ENCODE data around the gene PCSK9. TPM values are rescaled to one million over a fixed set of nuclear protein-coding genes. Genes with fewer than 3 reads are reported as not detected.

The PCSK9 gene
- total and polyA plus RNA-seq, 2 of the 13 experiments (the other 11 are each of a cell fraction or from before 2014, with no cell fraction given): 33.3 to 80.5 TPM

- TF ChIP-seq ARID4A (CRISPR knock-in tag; IDR thresholded peaks at IDR 0.05; ENCODE audit: borderline replicate concordance) (peak; percentile 35; the same call in 1 of the 2 replicates), ZNF816 (CRISPR knock-in tag; IDR thresholded peaks at IDR 0.05; ENCODE audit: borderline replicate concordance) (no peak), ZNF333 (CRISPR knock-in tag; IDR thresholded peaks at IDR 0.05; ENCODE audit: borderline replicate concordance) (no peak), TEAD2 (CRISPR knock-in tag; IDR thresholded peaks at IDR 0.05) (no peak), SSRP1 (CRISPR knock-in tag; IDR thresholded peaks at IDR 0.05) (no peak), ZNF383 (CRISPR knock-in tag; IDR thresholded peaks at IDR 0.05; ENCODE audit: borderline replicate concordance) (no peak), ZNF451 (CRISPR knock-in tag; IDR thresholded peaks at IDR 0.05) (no peak), ZNF317 (CRISPR knock-in tag; IDR thresholded peaks at IDR 0.05) (no peak), ZNF790 (CRISPR knock-in tag; IDR thresholded peaks at IDR 0.05; ENCODE audit: borderline replicate concordance) (no peak), ZNF598 (CRISPR knock-in tag; IDR thresholded peaks at IDR 0.05; ENCODE audit: borderline replicate concordance) (peak; percentile 42; the same call in 1 of the 2 replicates), ZFP36 (IDR thresholded peaks at IDR 0.05; ENCODE audit: borderline replicate concordance, low read depth, low read length, partially characterized antibody) (peak; percentile 92), RELA (CRISPR knock-in tag; IDR thresholded peaks at IDR 0.05) (no peak), ZNF75D (CRISPR knock-in tag; IDR thresholded peaks at IDR 0.05; ENCODE audit: borderline replicate concordance) (no peak), E2F1 (CRISPR knock-in tag; IDR thresholded peaks at IDR 0.05) (no peak), ZBTB20 (CRISPR knock-in tag; IDR thresholded peaks at IDR 0.05; ENCODE audit: borderline replicate concordance, low read depth) (0 out of 2 replicates have a peak, but pooled peaks have one; percentile 32), KDM2A (CRISPR knock-in tag; IDR thresholded peaks at IDR 0.05; ENCODE audit: borderline replicate concordance, low read depth) (peak; percentile 63; the same call in 1 of the 2 replicates), ZNF564 (CRISPR knock-in tag; IDR thresholded peaks at IDR 0.05) (no peak), ZNF713 (CRISPR knock-in tag; IDR thresholded peaks at IDR 0.05) (no peak)
- TF ChIP-seq, protein P1, sequence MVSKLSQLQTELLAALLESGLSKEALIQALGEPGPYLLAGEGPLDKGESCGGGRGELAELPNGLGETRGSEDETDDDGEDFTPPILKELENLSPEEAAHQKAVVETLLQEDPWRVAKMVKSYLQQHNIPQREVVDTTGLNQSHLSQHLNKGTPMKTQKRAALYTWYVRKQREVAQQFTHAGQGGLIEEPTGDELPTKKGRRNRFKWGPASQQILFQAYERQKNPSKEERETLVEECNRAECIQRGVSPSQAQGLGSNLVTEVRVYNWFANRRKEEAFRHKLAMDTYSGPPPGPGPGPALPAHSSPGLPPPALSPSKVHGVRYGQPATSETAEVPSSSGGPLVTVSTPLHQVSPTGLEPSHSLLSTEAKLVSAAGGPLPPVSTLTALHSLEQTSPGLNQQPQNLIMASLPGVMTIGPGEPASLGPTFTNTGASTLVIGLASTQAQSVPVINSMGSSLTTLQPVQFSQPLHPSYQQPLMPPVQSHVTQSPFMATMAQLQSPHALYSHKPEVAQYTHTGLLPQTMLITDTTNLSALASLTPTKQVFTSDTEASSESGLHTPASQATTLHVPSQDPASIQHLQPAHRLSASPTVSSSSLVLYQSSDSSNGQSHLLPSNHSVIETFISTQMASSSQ (IDR thresholded peaks at IDR 0.05; ENCODE audit: low read depth): no peak
- TF ChIP-seq, protein P1 (CRISPR knock-in tag; IDR thresholded peaks at IDR 0.05; ENCODE audit: borderline replicate concordance): no peak
Observed at GRCh38 chr1:55021942-55022546, 17.3 kb upstream of the PCSK9 start (continued).
